GM19372 (cell line): Measurements from ENCODE around the gene MOG.

Experiments used
- ATAC-seq: cut with Tn5 transposase; IDR thresholded peaks from one replicate; pipeline ENCODE4 v1.9.1; 2021; ENCODE audit warnings: mild to moderate bottlenecking, low read depth, moderate library complexity; ENCODE audit not compliant: unreplicated experiment

The MOG gene

DNA sequence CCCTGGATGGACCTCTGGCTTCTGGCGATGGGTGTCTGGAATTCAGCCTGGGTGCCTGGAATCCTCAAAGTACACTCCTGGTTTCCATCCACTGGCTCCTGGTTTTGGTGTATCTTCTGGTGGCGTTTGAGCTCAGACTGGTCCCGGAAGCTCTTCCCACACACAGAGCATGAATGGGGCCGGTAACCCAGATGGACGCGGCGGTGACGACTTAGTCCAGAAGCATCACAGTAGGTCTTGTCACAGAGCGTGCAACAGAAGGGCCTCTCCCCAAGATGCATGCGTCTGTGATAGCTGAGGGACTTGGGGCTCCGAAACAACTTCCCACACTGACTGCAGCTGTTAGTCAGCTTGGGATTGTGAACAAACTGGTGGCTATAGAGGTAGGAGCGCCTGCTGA is 16.3 kb downstream of the MOG start:
- ATAC-seq: no peak

- ATAC-seq: no peak
Measured at GRCh38 chr6:29674008-29674407, 17.1 kb downstream of the MOG start.

DNA sequence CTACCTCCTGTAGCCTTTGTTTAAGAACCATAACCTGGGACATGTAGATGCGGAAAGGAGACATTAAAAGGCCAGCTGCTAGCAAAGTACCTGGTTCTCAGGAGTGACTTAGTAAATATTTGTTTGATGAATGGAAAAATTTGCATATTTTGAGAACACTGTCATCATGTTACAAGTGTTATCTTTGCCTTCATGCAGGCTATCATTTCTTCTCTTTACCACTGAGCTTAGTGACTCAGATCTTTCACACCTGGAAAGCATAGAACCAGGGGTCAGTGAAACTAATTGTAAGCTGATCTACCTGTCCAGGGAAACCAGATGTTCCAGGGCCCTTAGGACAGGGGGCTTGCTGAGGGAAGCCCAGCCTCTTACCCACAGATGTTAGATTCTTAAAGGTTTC is 18.7 kb downstream of the MOG start:
- ATAC-seq: no peak

DNA sequence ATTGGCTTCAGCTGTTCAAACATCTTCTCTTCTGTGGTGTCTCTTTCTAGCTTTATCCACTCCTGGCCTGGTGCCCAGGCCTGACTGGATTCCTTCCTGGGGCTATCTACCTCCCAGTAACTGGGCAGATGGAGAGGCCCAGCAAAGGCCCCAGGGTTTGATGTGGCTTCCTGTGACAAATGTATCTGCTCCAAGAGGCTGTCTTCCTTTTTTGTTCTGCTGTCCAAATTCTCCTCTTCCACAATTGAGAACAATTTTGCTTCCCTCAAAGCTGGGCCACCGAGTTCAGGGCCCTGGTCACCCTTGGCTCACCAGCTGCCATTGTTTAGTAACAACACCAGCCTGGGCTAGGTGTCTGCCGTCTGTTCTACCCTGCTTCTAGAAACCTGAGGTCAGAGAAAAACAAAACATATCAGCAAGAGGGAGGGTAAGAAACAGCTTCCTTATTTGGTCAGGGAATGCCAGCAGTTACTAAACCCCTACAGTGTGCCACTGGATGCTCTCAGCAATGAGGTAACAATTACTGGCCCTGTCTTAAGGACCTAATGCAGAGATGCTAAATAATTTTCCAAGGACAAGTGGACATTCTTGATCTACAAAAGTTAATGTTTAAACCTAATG is 20.2 kb downstream of the MOG start:
- no peak for ATAC-seq

DNA sequence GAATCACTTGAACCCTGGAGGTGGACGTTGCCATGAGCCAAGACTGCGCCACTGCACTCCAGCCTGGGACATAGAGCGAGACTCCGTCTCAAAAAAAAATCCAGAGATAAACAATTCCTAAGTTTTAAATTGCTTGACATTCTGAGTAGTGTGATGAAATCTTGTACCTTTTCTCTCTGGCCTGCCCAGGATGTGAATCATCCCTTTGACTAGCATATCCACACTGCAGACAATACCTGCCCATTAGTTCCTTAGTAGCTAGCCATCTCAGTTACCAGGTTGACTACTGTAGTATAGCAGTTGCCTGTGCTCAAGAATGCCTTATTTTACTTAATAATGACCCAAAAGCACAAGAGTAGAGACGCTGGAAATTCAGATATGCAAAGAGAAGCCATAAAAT is 21.2 kb downstream of the MOG start:
- ATAC-seq: no peak

DNA sequence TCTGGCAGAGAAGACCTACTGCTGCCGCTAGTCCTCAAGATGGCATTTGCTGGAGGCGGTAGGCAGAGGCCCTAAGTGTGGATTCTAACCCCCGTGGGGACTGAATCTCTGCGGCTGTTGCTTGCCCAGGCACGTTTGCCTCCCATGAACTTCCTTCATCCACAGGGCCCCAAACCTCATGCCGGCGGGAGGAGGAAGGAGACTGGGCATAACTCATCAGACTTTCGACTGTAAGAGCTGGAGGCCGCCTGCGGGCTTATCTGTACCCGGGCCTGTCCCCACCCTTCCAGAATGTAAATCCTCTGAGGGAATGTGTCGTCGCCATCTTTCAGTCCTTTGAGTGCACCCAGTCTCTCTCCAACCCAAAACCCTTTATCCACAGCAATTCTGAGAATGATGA is 23.1 kb downstream of the MOG start:
- ATAC-seq: no peak

DNA sequence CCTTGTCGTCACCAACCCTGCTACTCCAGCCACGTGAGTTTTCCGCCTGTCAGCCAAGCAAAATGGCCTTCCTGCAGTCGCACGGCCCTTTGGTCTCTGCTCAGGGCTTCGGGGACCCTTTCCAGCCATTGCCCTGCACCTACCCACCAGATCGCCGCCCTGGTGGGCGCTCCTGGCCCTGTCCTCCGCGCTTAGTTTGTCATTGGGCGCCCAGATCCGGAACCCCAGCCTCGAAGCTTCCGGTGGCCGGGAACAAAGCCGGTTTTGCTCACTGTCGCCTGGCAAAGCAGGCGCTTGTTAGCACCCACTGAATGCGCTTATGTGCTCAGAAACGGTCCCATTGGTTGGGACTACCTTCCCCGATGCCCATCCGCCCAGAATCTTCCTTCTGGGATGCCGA is 23.5 kb downstream of the MOG start:
- no peak for ATAC-seq

DNA sequence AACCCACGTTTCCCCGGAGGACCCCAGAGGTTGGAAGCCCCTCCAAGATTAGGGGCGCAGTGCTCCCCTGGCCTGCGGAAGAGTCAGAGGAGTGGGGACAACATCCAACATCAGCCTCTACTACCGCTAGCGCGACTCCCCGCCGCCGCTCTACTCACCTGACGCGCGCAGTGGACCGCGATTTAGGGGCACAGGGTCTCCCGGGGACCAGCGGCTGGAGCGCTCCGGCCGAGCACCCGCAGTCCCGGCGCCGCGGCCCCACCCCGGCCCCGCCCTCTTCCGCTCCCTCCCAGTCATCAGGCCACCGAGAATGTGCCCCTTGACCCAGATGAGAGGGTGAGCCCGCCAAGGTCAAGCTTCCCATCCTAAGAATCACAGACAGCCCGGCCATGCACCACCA is 24.0 kb downstream of the MOG start, which contains the start of gene ZFP57:
Gene ZFP57, minus strand, starts transcription at position 249 of the 400 bp plus-strand sequence. CDS start 4,149 bp downstream, outside the sequence.
- no peak for ATAC-seq

GRCh38 chr6:29681811-29682210 is 24.9 kb downstream of the MOG start:
- ATAC-seq: no peak

DNA sequence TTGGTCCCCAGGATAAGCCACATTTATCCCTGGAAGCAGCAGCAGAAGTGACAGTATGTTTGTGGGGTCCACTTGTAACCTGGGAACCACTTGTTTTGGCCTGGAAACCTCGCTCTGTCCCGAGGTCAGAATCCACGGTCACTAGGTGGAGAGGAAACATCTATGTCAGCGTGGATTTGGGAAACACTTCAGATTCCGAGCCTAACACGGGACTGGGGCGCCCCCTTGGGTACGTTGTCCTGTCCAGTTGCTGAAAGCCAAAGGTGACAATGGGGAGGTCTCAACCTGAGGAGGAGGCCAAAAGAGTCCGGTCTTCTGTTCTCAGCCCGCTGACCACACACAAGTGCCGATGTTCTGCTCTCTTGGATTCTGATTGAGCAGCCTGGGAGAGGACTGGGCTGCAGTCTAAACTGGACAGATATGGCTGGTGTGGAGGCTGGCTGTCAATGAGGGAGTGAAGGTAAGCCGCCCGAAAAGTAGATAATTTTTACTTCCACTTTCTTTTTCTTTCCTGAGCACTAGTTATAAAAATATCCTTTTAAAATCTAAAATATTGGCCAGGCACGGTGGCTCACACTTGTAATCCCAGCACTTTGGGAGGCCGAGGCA is 28.9 kb downstream of the MOG start:
- ATAC-seq: no peak

DNA sequence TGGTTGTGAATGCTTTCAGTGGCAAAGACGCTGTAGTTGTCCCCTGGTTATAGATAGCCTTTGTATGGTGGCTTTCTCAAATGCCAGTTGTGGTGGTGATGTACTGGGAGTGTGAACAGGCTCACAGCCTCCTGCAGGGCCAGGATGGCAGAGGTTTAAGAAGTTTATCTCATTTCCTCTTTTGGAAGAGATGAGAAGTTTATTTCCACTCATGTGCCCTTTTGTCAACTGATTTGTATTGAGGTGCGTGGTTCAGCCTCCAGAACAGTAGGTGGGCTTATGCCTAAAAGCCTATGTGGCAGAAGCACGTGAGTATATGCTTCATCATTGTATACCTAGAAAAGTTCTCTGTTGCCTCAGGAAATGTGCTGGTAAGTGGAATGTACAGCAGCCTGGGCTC is 37.7 kb downstream of the MOG start:
- ATAC-seq: no peak

- ATAC-seq: no peak
Measured at GRCh38 chr6:29696147-29697125, 39.5 kb downstream of the MOG start.

- no peak for ATAC-seq
Measured at GRCh38 chr6:29702519-29703103, 45.7 kb downstream of the MOG start.

DNA sequence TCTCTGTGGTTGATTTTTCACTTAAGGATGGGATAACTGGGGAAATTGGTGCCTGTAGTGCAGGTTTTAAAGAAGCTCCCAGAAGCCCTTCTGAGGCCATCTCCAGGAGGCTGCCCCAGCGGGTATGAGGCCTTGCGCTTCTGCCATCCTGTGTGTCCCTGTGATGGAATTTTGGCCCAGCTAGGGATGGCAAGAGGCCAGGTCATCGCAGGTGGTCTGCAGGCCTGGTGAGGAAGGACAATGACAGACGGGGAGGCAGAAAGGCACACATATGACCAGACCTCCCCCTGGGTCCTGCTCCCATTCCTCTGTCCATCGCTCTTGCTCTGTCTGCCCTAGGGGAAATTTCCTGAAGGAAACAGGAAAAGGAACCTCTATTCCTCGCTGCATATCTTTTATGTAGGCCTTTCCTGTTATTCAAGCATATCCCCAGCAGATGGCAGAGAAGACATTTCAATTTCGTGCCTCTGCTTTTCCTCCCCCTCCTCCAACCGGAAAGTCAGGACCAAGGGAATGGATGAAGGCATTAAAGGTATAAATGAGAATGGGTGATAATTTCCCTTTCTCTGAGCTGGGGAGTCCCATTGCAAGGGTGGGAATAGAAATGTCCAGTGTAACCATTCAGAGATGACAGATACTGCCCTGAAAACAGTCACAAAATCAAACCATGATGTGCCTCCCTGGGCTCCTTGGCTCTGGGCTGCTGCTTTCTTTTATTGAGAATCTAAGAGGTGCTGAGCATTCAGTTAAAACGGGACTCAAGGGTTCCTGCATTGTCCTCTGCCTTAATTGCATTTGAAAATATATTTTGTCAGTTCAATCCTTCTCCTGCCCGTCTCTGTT is 48.7 kb downstream of the MOG start:
- no peak for ATAC-seq

DNA sequence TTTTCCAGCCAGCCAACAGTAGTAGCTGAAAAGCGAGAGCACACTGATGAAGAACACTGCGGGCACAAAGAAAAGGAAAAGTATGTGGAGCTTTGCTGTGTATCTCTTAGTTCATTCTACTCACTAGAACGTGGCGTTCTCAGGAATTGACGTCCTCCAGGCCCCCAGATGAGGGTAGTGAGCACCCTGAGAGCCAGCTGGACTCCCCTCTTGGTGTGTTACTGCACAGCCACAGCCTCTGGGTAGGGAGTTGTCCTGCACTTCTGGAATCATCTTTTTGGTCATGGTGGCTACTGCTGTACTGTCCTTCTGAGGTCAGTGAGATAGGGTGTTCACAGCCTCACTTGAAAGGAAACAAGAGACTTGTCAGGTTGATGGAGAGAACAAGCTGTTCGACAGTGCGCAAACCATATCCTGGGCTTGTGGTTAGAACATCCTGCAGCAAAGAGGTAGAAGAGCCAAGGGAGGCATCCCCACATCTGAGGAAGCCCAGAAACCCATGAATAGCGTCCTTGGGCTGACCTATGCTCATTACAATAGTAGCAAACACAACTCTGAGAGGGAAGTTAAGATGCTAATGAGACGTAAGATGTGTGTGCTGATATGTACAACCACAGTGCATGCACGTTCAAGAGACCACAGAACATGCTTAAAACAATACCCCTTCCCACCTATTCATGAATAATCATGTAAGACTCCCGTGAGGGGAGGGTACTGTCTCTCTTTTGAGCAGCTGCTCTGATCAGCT is 51.7 kb downstream of the MOG start:
- ATAC-seq: no peak

- no peak for ATAC-seq
Measured at GRCh38 chr6:29709188-29709587, 52.3 kb downstream of the MOG start.

DNA sequence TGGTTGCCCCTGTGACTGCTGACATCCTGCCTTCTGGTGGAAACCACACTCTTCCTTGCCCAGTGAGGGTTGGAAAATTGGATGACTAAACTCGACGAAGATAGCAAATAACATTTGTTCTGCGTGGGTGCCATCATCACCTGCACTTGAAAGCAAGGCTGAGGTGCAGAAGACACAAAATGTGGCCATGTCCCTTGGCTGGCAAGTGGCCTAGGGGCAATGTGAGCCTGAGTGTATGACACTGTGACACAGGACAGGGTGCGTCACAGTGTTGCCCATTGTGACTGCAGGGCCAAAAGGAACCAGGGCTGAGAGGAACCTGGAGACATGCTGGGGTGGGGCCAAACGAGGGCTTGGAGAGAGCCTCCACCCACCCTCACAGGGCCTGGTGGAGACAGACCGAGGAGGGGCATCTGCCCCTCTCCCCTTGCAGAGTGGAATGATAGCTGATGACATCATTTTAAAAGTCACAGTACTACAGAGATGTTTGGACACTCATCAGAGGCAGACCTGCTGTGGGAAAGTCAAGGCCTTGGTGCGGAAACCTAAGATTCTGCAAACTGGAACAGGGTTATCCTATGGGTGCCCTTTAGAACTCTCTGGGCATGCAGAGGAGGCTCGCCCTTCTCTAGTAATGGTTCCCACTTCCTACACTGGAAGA is 53.5 kb downstream of the MOG start:
- ATAC-seq: no peak

DNA sequence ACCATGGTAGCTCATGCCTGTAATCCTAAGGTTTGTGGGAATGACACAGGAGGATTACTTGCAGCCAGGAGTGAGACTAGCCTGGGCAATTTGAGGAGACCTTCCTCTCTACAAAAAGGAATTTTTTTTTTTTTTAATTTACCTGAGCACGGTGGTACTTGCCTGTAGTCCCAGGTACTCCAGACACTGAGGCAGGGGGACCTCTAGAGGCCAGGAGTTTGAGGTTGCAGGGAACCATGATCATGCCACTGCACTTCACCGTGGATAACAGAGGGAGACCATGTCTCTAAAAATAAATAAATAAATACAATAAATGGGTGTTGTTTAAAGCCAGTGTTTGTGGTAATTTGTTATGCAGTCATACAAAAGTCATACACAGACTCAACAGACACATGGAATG is 64.0 kb downstream of the MOG start:
- ATAC-seq: no peak
